Nucleus accumbens (tissue), 56 donors: ENCODE results near the gene IGFN1.
A peak's percentile ranks its signal among the peaks of the same experiment; 100 is the strongest.
"Not testable (repeated sequence)": the region's sequence is repeated elsewhere in the genome, so short reads cannot be mapped to it uniquely, and the experiment has no call there.

Experiments
- DNase-seq, 56 donors: peaks; one replicate each; lab custom pipeline; 2025; lab: John Stamatoyannopoulos, UW

IGFN1 gene

DNA sequence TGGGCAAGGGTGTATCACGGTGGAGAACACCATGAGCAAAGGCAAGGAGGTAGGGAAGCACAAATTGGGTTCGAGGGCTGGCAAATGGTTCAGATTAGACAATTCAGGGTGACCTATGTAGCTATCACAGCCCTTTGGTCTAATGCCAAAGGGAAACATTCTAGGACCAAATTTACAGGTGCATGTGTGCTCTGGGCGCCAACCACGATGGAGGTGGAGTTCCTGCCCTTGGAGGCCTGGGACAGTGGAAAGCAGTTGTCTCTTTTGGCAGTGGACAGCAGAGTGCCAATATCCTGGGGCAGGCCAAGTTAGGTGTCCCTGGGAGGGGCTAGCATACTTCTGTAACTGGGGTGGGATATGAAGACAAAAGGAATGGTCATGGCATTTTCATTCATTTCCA lies 40.1 kb downstream of the IGFN1 start:
- no peak for DNase-seq

DNA sequence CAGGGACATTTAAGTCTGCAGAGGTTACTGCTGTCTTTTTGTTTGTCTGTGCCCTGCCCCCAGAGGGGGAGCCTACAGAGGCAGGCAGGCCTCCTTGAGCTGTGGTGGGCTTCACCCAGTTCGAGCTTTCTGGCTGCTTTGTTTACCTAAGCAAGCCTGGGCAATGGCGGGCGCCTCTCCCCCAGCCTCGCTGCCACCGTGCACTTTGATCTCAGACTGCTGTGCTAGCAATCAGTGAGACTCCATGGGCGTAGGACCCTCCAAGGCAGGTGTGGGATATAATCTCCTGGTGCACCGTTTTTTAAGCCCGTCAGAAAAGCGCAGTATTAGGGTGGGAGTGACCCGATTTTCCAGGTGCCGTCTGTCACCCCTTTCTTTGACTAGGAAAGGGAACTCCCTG lies 49.0 kb downstream of the IGFN1 start:
- DNase-seq: not testable (repeated sequence)

GRCh38 chr1:201240171-201240570 lies 49.5 kb downstream of the IGFN1 start:
- no peak for DNase-seq

- DNase-seq: no peak
These were observed 51.1 kb downstream of the IGFN1 start for GRCh38 chr1:201241736-201242135.

DNA sequence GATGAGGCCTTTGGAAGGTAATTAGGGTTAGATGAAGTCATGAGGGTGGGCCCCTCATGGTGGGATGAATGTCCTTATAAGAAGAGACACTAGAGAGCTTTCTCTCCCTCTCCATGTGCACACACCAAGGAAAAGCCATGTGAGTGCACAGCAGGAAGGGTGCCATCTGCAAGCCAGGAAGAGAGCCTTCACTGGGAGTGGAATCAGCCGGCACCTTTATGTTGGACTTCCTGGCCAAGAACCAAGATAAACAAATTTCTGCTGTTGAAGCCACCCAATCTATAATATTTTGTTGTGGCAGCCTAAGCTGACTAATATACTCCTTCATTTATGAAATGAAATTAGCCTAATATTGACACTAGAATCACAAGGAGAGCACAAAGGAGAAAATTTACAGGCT lies 54.5 kb downstream of the IGFN1 start:
- DNase-seq: no peak

- no peak for DNase-seq
These were observed 58.3 kb downstream of the IGFN1 start for GRCh38 chr1:201248721-201249559.

DNA sequence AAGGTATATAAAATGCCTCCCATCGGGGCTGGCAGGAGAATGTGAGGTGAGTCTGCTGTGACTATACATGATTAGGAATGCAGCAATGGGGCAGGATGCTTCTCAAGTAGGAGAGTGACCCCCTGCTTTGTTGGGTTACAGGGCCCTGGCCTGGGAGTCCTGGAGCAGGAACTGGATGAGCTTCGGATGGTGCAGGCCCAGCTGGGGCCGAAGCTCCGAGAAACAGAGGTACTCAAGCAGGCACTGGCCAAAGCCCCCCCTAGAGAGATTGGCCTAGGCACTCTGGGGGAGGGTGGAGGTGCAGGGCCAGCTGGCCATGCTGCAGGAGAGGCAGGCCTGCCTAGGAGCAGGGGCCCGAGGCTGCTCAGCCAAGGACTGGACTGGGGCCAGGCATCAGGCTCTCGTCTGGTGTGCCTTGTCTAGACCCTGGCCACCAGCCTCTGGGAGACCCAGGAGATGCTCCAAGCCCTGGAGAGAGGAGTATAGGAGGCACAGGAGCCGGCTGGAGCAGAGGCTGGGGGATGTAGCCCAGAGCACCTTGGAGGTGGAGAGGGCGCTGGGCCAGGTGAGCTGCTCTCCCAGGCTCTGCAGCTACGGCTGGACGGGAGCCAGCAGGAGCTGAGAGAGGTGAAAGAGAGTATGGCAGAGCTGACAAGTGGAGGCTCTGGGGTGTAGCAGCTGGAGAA lies 59.8 kb downstream of the IGFN1 start:
- peak in 5 of 56 donors; percentile 7 to 26 (median 13) for DNase-seq

GRCh38 chr1:201251411-201251810 lies 60.8 kb downstream of the IGFN1 start:
- no peak for DNase-seq

- DNase-seq: no peak
These were observed 61.3 kb downstream of the IGFN1 start for GRCh38 chr1:201251851-201252430.

- DNase-seq: no peak
These were observed 62.3 kb downstream of the IGFN1 start for GRCh38 chr1:201252944-201253371.

DNA sequence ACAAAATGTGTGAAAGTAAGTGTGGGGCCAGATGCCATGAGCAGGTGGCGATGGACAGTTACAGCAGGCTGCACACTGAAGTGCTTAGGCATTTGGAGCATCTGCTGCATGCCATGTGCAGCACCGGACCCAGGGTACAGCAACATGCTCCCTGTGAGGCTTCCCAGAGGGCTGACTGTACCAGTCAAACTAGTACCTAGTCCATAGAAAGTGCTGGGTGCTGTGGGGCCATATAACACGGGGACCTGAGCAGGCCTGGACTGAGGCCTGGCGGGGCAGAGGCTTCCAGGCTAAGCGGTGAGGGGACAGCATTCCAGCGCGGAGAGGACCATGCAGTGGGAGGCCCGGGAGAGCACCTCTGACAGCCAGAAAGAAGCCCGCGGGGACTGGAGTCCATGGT lies 62.8 kb downstream of the IGFN1 start:
- no peak for DNase-seq

GRCh38 chr1:201253906-201254624 lies 63.4 kb downstream of the IGFN1 start:
- no peak for DNase-seq

GRCh38 chr1:201254625-201255478 lies 64.2 kb downstream of the IGFN1 start:
- peak in 36 of 56 donors; percentile 4 to 76 (median 38) for DNase-seq

DNA sequence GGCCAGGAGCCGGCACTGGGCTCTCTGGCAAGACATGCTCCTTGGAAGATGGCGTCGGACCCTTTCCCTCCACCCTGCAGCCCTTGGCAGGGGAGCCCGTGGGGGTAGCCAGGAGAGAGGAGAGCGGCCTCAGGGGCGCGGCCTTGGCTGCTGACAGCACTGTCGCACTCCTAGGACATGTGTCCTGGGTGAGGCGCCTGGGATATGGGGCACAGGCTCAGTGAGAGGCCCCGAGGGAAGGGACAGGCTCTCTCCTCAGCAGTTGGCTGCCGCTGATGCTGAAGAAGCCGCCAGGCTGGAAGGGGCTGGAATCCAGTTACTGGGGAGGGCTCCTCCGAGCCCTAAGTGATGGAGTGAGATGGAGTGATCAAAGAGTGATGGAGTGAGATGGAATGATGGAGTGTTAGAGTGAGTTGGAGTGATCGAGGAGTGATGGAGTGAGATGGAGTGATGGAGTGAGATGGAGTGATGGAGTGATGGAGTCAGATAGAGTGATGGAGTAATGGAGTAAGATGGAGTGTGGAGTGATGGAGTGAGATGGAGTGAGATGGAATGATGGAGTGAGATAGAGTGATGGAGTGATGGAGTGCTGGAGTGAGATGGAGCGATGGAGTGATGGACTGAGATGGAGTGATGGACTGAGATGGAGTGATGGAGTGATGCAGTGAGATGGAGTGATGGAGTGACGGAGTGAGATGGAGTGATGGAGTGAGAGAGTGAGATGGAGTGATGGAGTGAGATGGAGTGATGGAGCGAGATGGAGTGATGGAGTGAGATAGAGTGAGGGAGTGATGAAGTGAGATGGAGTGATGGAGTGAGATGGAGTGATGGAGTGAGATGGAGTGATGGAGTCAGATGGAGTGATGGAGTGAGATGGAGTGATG lies 65.1 kb downstream of the IGFN1 start:
- no peak for DNase-seq

DNA sequence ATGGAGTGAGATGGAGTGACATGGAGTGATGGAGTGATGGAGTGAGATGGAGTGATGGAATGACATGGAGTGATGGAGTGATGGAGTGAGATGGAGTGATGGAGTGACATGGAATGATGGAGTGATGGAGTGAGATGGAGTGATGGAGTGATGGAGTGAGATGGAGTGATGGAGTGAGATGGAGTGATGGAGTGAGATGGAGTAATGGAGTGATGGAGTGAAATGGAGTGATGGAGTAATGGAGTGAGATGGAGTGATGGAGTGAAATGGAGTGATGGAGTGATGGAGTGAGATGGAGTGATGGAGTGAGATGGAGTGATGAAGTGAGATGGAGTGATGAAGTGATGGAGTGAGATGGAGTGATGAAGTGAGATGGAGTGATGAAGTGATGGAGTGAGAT lies 67.5 kb downstream of the IGFN1 start:
- DNase-seq: not testable (repeated sequence)

DNA sequence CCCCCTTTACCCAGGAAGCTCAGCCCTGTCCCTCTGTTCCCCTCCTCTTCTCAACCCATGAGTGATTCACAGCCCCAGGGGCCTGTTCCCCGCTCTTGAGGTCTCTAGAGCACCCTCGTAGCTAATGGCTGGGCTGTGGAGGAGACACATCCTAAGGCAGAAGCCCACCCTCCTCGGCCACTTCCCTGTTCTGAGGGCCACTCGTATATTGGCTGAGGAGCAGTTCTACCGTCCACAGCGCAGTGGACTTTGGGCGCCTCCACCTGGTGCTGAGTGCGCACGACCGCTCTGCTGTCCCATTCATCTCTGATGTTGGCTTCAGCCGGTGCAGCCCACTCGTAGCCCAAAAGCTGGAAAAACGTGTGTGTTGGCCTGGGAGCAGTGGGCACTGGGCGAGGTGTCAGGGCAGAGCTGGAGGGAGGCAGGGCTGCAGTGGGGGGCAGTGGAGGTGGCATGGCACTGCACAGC lies 68.2 kb downstream of the IGFN1 start:
- no peak for DNase-seq

GRCh38 chr1:201259476-201260235 lies 69.0 kb downstream of the IGFN1 start:
- no peak for DNase-seq

- DNase-seq: no peak
These were observed 69.6 kb downstream of the IGFN1 start for GRCh38 chr1:201260236-201260590.
